NCI-H446 treated with DMSO at 0.1 percent for 48 hours (cell line): ENCODE results near the gene GALR3.

Source experiments
- DNase-seq: peaks from one replicate; lab custom pipeline; 2025; lab: John Stamatoyannopoulos, UW

The GALR3 gene

GRCh38 chr22:37865510-37865909 lies 42.3 kb downstream of the GALR3 start:
- DNase-seq, result no peak

DNA sequence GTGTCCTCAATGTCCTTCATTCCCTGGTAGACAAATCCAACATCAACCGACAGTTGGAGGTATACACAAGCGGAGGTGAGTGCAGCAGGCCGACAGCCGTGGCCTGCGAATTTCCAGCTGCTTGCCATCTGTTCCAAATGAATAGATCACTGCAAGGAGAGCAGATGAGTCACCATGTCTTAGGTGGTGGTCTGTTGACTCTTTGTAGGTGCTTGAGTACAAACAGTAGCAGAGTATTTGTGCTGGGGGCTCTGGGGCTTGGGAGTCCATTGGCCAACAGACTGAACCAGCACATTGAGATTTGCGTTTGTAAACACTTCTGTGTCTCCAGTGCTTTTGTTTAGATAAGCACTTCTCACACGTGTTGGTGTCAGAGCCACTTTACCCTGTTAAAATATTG lies 47.1 kb downstream of the GALR3 start:
- no peak for DNase-seq
